ENCODE results near the gene RBP7. TPM values are rescaled to one million over a fixed set of nuclear protein-coding genes. Genes with fewer than 3 reads are reported as not detected.
"Not testable (repeated sequence)": the region's sequence is repeated elsewhere in the genome, so short reads cannot be mapped to it uniquely, and the experiment has no call there.

RBP7 gene
- total RNA-seq, 1 experiment from 2014 or later: 1.5 TPM

DNA sequence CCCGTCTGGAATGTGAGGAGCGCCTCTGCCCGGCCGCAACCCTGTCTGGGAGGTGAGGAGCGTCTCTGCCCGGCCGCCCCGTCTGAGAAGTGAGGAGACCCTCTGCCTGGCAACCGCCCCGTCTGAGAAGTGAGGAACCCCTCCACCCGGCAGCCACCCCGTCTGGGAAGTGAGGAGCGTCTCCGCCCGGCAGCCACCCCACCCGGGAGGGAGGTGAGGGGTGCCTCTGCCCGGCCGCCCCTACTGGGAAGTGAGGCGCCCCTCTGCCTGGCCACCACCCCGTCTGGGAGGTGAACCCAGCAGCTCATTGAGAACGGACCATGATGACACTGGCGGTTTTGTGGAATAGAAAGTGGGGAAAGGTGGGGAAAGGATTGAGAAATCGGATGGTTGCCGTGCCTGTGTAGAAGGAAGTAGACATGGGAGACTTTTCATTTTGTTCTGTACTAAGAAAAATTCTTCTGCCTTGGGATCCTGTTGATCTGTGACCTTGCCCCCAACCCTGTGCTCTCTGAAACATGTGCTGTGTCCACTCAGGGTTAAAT, 32.0 kb downstream of the RBP7 start:
- DNase-seq (ENCODE audit: low read depth): not testable (repeated sequence)

DNA sequence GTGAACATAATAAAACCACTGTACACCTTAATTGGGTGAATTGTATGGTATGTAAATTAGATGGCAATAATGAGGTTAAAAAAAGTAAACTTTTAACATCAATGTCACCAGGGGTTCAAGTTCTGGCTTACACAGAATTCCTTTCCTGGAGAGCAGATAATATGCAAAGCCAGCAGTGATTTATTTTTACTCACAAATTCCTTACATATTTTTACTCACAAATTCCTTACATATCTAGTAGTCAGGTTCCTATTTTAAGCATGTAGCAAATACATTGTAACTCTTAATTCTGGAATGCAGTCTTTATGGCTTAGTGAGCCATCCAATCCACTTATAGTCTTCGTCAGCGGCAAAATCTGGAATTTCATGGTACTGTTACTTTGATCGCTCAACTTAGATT, 34.4 kb downstream of the RBP7 start:
- DNase-seq (ENCODE audit: low read depth): peak; percentile 57

DNA sequence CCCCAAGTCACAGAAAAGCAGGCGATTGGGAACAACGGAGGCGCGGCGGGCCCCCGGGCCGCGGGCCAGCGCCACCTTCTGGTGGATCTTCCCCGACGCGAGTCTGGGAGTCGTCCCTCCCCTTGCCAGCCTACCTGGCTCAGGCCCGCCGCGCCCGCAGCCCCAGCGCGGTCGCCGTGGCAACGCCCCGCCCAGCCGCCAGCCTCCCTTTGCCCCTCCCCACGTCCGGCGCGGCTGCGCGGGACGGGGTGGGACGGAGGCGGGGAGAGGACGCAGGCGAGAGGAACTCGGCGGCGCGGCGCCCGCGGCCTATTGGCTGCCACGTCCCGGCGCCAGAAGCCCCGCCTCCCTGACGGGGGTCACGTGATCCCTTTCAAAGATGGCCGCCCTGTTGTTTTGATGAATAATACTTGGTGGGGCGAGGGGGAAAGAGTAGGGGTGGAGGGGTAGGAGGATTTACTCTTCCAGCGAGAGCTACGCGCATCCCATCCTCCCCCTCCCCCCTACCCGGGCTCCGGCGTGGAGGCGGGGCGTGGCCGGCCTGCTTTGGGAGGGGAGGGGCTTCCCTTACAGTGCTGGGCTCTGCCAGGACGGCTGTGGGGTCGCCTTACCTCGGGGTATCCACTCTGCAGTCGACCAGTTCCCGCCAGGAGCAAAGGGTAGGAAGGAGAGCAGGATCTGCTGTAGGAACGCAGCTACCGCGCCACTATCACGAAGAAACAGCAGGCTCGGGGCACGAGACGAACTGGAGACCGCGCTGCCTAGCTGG, 35.7 kb downstream of the RBP7 start, which contains the start of gene UBE4B:
Gene UBE4B (plus strand): TSS at position 369 of the 769 bp plus-strand sequence. CDS start 713 bp downstream, outside the sequence.
- DNase-seq (ENCODE audit: low read depth): peak; percentile 97

DNA sequence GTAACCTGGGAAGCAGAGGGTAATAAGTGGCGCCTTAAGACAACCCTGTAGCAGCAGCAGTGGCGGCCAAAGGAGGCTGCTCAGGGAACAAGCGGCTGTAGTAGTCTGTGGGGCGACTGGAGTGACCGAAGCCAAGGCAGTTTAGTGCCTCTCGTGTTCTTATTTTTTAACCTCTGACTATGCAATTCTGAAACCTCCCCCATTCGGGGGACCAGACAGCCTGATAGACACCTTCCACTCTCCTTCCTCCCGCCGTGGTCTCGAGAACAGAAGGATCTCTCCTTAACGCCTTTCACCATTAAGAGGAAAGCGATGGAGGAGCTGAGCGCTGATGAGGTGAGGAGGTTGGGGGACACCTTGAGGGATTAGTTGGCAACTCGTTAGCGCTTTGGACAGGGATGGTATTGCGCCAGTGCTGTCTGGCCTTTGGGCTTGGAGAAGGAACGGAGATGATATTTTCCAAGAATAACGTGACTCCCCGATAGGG, 36.4 kb downstream of the RBP7 start:
- DNase-seq (ENCODE audit: low read depth): peak; percentile 73

DNA sequence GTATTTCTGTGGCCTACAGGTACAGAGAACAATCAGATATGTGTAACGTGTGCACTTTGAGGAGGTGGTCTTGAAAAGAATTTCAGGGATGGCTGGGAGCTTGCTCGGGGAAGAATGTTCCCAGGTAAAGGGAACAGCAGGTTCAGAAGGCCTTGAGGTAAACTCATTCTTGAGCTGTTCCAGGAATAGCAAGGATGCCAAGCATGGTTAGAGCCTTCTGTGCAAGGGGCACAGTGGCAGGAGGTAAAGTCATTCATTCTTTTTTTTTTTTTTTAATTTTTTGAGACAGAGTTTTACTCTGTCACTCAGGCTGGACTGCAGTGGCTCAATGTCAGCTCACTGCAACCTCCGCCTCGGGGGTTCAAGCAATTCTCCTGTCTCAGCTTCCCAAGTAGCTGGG, 45.7 kb downstream of the RBP7 start:
- DNase-seq (ENCODE audit: low read depth): no peak

DNA sequence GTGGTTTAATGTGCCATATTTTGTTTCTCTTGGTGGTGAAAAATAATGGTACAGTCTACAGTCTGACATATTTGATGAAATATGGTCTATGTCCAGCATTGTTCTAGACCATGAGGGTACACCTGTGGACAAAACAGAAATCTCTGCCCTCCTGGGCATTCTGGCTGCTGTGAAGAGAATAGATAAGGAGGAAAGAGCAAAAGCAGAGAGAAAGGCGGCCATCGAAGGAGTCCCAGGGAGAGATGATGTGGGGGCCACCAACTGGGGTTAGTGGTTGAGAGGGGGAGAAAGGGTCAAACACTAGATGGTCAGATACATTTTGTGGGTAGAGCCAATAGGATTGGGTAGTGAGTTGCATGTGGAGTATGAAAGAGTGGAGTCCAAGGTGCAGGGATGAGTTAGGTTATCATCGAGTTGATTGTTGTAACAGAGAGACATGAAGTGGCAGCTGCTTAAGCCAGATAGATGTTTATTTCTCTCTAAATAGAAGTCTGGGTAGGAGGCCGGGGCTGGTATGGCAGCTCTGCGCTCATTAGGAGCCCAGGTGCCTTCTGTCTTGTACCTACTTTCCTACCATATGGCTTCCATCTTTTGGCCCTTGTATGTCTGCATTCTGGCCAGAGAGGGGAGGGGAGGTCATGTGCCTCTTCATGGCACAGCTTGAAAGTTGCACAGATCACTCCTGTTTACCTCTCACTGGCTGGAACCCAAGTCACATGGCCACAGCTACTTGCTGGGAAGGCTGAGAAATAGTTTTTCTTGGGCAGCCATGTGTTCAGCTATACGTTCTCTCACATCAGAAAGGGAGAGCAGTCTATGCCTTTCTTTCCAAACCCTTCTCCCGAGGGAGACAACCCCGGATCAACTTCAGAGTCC, 48.7 kb downstream of the RBP7 start:
- no peak for DNase-seq (ENCODE audit: low read depth)

DNA sequence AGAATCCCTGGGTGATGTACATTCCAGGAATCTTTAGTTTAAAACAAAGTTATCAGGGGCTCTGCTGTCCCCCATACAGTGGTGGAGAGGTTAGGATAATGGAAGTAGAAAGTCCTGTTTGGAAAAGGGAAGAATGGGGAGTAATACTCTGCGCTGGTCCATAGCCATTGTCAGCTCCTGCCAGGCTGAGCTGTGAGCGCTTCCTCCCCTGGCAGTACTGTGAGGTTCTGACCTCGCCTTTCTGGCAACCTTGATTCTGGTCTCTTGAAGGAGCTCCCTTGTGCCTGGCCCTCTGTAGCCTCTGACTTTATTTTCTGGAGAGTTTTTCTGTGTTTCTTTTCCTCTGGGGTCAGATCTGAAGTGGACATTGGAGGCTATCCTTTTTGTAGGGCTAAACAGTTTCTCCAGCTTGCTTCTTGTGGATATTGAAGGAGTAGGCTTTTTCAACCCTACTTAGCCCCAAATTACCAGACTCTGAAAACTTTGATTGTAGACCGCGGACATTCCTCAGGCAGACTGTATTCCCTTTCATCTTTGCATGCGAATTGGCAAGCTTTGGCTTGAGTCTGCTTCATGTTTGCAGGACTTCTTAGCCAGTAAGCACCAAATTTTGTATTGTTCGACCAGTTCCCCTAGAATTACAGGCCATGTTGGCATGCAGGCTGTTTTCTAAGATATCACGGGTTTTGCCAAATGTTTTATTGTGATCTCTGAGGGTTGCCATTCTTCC, 49.5 kb downstream of the RBP7 start:
- no peak for DNase-seq (ENCODE audit: low read depth)

DNA sequence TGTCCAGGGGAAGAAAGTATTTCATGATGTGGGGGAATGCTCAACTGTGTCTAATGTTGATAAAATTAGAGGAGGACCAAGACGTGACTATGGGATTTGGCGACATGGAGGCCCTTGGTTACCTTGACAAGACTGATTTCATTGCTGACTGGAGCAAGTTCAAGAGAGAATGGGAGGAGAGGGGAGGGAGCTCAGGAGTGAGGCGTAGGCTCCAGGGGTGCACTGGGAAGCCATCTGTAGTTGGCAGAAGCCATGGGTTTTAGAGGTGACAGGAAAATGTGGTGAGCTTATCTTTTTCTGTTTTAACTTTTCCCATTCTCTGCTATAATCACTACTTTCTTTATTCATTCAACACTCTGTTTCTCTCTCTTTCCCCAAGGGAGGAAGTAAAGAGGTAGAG, 51.6 kb downstream of the RBP7 start:
- no peak for DNase-seq (ENCODE audit: low read depth)

DNA sequence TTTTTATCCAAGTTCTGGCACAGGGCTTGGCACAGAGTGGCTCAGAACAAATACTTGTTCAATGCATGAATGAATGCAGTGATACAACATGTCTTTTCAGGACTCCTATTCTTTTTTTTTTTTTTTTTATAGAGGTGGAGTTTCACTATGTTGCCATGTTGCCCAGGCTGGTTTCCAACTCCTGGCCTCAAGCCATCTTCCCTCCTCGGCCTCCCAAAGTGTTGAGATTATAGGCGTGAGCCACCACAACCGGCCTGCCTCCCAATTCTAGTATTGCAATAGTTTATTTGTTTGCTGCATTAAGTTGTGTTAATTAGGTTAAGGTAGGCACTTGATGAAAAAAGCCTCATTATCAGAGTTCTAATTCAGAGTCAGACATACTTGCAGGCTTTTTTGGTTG, 53.6 kb downstream of the RBP7 start:
- no peak for DNase-seq (ENCODE audit: low read depth)

DNA sequence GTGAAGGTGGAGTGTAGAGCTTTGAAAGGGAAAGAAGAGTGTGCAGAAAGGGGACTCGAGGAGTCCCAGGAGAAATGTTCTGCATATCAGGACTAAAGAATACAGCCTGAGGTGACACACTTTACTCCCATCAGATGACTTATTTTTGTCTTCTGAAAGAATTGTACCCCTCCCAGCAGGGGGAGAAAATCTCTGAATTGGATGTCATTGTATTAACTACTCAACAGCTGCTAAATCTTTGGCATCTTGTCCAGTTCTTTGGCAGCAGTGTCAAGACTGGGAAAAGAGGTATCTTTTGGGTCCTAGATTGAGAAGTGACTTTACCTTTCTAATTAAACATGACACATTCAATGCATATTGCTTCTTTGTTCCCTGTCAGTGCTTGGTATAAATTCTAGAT, 54.6 kb downstream of the RBP7 start:
- DNase-seq (ENCODE audit: low read depth): no peak

DNA sequence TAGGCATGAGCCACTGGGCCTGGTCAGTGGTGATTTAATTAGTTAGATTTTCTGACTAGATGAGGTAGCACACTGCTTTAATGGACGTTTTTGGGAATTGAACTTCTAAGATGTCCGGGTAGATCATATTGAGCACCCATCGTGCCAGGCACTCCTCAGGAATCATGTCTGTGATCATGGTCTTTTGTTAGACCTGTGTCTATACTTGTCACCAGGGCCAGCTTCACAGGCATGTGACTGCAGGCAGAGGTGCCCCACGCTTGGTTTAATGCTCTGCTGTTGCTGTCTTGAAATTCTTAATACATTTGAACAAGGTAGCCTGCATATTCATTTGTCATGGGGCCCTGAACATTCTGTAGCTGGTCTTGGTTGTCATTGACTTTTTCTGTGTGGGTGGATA, 55.3 kb downstream of the RBP7 start:
- DNase-seq (ENCODE audit: low read depth): no peak

DNA sequence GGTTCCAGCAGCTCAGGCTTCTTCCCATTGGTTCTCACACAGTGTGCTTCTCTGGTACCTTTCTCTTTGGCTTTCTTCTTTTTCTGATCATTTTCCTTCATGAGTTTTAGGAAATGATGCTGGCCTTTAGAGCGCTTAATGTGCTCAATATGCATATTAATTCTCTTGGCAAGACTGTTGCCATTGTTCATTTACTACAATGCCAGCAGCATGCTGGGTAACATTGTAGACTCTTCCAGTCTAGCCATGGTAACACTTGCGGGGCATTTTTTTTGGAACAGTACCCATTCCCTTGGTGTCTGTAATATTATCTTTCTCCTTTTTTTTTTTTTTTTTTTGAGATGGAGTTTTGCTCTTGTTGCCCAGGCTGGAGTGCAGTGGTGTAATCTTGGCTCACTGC, 57.4 kb downstream of the RBP7 start:
- DNase-seq (ENCODE audit: low read depth): no peak

DNA sequence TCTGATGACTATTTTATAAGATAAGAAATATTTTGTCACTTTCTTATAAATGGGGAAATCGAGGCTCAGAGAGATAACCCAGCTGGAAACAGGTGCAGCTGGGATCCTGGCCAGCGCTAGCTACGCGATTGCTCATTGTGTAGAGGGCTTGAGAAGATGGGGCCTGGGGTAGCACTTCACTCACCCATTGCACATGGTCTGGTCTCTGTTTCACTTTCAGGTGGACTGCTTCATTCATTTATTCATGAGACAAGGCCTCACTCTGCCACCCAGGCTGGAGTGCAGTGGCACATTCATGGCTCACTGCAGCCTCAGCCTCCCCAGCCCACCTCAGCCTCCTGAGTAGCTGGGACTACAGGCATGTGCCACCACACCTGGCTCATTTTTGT, 59.6 kb downstream of the RBP7 start:
- no peak for DNase-seq (ENCODE audit: low read depth)

DNA sequence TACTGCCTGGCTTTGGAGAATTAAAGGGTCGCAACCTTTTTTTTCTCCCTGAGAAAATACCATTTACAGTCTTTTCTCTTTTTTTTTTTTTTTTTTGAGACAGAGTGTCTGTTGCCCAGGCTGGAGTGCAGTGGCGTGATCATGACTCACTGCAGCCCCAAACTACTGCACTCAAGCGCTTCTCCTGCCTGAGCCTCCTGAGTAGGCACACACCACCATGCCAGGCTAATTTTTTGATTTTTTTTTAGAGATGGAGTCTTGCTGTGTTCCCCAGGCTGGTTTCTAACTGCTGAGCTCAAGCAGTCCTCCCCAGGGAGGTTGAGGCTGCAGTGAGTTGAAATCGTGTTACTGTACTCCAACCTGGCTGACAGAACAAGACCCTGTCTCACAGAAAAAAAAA, 60.3 kb downstream of the RBP7 start:
- peak; percentile 71 for DNase-seq (ENCODE audit: low read depth)

DNA sequence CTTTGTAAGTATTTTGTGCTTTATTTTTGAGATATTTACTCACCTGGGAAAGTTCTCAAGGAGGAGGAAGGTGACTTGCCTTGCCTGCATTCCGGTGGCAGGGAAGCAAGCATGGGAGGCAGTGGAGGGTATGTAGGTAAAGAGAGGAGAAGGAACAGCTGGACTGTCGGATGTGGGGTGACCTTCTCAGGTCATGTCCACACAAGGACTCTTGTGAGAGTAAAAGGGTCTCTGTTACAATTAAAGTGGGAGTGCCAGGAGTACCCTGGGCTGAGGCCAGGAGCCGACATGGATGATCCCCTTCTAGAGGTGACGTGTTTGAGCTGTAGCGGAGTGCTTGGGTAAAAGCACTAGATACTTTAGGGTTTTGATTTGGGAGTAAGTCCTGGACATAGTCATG, 60.8 kb downstream of the RBP7 start:
- DNase-seq (ENCODE audit: low read depth): no peak

DNA sequence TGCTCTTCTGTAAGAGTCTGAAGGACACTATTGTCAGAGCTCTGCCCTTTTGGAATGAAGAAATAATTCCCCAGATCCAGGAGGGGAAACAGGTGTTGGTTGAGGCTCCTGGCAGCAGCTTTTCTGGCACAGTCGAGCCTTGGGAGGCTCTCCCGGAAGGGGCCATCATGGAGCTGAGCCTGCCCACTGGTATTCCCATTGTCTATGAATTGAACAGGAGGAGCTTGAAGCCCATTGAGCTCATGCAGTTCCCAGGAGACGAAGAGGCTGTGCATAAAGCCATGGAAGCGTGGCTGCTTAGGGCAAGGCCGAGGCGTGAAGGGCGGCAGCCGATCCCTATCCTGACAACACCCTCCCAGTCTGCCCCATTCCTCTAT, 62.3 kb downstream of the RBP7 start:
- DNase-seq (ENCODE audit: low read depth): no peak

DNA sequence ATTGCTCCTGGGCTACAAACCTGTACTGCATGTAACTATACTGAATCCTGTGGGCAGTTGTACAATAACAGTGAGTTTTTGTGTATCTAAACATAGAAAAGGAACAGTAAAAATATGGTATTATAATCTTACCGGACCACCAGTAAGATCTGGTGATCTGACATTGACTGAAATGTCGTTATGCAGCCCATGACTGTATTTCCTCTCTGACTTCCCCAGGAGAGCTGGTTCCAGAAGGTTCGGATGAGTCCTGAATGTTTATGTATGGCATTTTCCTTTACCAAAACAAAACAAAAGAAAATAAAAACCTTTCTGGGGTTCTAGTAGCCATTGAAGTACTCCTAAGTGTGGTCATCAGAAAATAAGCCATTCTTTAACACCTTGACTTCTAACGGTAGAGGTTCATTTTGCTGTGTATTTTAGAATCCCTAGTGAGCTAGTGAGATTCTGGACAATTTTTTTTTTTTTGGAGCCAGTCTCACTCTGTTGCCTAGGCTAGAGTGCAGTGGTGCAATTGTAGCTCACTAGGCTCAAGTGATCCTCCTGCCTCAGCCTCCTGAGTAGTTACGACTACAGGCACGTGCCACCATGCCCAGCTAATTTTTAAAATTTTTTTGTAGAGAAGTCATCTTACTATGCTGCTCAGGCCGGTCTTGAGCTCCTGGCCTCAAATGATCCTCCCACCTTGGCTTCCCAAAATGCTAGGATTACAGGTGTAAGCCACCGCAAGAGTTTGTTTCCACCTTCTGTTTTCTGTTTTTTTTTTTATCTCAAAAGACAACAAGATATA, 63.5 kb downstream of the RBP7 start:
- no peak for DNase-seq (ENCODE audit: low read depth)

DNA sequence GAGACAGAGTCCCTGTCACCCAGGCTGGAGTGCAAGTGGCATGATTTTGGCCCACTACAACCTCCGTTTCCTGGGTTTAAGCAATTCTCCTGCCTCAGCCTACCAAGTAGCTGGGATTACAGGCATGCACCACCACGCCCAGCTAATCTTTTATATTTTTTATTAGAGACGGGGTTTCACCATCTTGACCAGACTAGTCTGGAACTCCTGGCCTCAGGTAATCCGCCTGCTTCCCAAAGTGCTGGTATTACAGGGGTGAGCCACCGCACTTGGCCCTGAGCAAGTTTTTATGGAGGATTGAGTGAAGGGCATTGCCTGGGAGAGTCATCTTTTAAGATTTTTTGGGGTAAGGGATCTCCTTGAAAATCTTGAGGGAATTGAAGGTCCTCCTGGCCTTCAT, 64.2 kb downstream of the RBP7 start:
- DNase-seq (ENCODE audit: low read depth): no peak

DNA sequence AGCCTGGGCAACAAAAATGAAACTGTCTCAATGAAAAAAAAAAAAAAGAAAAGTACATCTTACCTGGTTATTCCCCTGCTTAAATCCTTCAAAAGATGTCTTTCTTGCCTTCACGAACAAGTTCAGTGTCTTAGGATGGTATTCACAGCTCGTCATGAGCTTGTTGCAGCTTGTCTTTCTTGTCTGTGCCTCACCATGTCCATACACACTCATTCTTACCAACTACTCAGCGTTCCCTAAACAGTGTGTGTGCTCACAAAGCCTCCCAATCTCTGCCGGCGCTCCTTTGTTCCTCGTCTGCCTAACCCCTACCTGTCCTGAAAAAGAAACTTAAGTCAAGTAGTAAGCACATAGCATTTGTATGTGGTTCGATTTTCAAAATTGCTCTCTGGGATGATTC, 66.8 kb downstream of the RBP7 start:
- no peak for DNase-seq (ENCODE audit: low read depth)

DNA sequence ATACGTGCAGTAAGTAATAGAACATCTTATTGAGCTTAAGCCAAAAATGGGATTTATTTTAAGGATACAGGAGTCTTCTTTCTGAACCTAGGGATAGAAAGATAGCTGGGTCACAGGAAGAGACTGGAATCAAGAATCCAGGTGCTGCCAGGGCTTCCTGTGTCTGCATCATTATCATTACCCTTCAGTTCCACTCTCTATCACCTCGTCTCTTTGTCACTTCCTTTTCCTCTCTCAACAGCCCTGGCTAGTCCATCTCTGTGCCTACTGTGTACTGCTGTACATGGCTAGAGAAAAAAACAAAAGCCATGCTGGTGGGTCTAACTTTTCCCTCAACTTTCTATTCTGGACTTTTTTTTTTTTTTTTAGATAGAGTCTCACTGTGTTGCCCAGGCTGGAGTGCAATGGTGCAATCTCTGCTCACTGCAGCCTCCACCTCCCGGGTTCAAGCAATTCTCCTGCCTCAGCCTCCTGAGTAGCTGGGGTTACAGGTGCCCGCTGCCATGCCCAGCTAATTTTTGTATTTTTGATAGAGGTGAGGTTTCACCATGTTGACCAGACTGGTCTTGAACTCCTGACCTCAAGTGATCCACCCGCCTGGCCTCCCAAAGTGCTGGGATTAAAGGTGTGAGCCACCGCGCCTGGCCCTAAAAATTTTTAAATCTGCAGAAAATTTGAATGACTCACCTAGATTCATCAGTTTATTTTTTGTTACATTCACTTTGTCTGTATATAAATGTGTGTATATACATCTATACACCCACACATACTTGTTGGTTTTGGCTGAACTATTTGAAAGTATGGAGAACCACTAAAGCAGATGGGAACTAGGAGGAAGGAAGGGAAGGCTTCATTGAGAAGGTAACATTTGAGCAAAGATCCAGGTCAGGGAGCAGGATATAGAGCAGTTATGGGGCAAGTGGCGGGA, 67.7 kb downstream of the RBP7 start:
- DNase-seq (ENCODE audit: low read depth): no peak

Data from M059J (cell line).